GM23338 (cell line): ENCODE results near the gene USP16. TPM values are rescaled to one million over a fixed set of nuclear protein-coding genes. Genes with fewer than 3 reads are reported as not detected.

Experiments used
- ATAC-seq: fragments of 200-7000 bp; cut with Tn5 transposase; 3 replicates; pipeline ENCODE4 v1.9.1; 2020
- DNase-seq: peaks from one replicate; pipeline ENCODE4 v3.0.0-alpha.2; 2015; ENCODE audit warnings: low spot score
- H2AFZ ChIP-seq: fragments of 200-600 bp; sonication (generic); 2 replicates; pipeline ENCODE4 v1.8.0; 2016; ENCODE audit warnings: antibody characterized with exemption, mild to moderate bottlenecking, moderate library complexity
- H3F3A ChIP-seq: fragments of 200-600 bp; sonication (generic); replicated peaks from 2 replicates; pipeline ENCODE4 v1.8.0; 2017; ENCODE audit warnings: antibody characterized with exemption, mixed run types, low read depth
- H3K27ac ChIP-seq: fragments of 200-600 bp; sonication (generic); 2 replicates; pipeline ENCODE4 v1.6.1; 2016; ENCODE audit warnings: low read depth
- H3K27me3 ChIP-seq: fragments of 200-600 bp; sonication (generic); 2 replicates; pipeline ENCODE4 v1.8.0; 2016; ENCODE audit warnings: mild to moderate bottlenecking, mixed run types, moderate library complexity; ENCODE audit not compliant: insufficient read depth
- H3K36me3 ChIP-seq: fragments of 200-600 bp; sonication (generic); 2 replicates; pipeline ENCODE4 v1.8.0; 2016; ENCODE audit warnings: mild to moderate bottlenecking; ENCODE audit not compliant: insufficient read depth
- H3K4me1 ChIP-seq: fragments of 200-600 bp; sonication (generic); 2 replicates; pipeline ENCODE4 v1.8.0; 2016; ENCODE audit warnings: mild to moderate bottlenecking, moderate library complexity; ENCODE audit not compliant: insufficient read depth
- H3K4me2 ChIP-seq: fragments of 200-600 bp; sonication (generic); 2 replicates; pipeline ENCODE4 v1.7.1; 2017; ENCODE audit warnings: mixed run types
- H3K4me3 ChIP-seq: fragments of 200-600 bp; sonication (generic); 2 replicates; pipeline ENCODE4 v1.6.1; 2016; ENCODE audit warnings: mixed run types
- H3K79me2 ChIP-seq: fragments of 200-600 bp; sonication (generic); replicated peaks from 2 replicates; pipeline ENCODE4 v1.8.0; 2017; ENCODE audit warnings: mild to moderate bottlenecking; ENCODE audit not compliant: insufficient read depth
- H3K9me2 ChIP-seq: fragments of 200-600 bp; sonication (generic); 2 replicates; pipeline ENCODE4 v1.8.0; 2017; ENCODE audit not compliant: insufficient read depth
- H4K20me1 ChIP-seq: fragments of 200-600 bp; sonication (generic); replicated peaks from 2 replicates; pipeline ENCODE4 v1.8.0; 2017; ENCODE audit warnings: mild to moderate bottlenecking; ENCODE audit not compliant: insufficient read depth
- H3K27ac Mint-ChIP-seq: 2 replicates; pipeline ENCODE4 v1.8.0; 2020; ENCODE audit warnings: inconsistent platforms, mild to moderate bottlenecking, moderate library complexity, mixed read lengths
- H3K27me3 Mint-ChIP-seq: 3 replicates; pipeline ENCODE4 v1.8.0; 2022; ENCODE audit warnings: low read depth, mild to moderate bottlenecking, moderate library complexity, mixed read lengths, inconsistent platforms; ENCODE audit not compliant: insufficient read depth, poor library complexity
- H3K36me3 Mint-ChIP-seq: 3 replicates; pipeline ENCODE4 v1.8.0; 2021; ENCODE audit warnings: low read depth, mild to moderate bottlenecking, inconsistent platforms, moderate library complexity, mixed read lengths
- H3K4me1 Mint-ChIP-seq: 3 replicates; pipeline ENCODE4 v1.8.0; 2020; ENCODE audit warnings: mild to moderate bottlenecking, inconsistent platforms, mixed read lengths
- H3K4me3 Mint-ChIP-seq: 3 replicates; pipeline ENCODE4 v1.8.0; 2021; ENCODE audit warnings: moderate library complexity, mild to moderate bottlenecking, inconsistent platforms, mixed read lengths
- H3K9me3 Mint-ChIP-seq: 3 replicates; pipeline ENCODE4 v1.8.0; 2020; ENCODE audit warnings: moderate library complexity, mild to moderate bottlenecking, inconsistent platforms, mixed read lengths
- CREB1 ChIP-seq: fragments of 250-450 bp; sonication (Bioruptor Pico); IDR thresholded peaks from 2 replicates; pipeline ENCODE4 v1.5.0; 2020; ENCODE audit warnings: low read depth, mild to moderate bottlenecking, moderate library complexity
- CTCF ChIP-seq, 2 experiments: fragments of 200-600 bp in 1 of 2; sonication (generic) in 1 of 2; conservative IDR thresholded peaks; 2 replicates each; pipeline versions ENCODE4 v1.5.1 to v1.6.1; 2016 to 2017; ENCODE audit warnings: antibody characterized with exemption in 2 of 2, low read depth in 2 of 2, mild to moderate bottlenecking in 2 of 2, moderate library complexity in 1 of 2
- ETS1 ChIP-seq: IDR thresholded peaks from 2 replicates; pipeline ENCODE4 v1.6.1; 2016; ENCODE audit warnings: antibody characterized with exemption
- EZH2 ChIP-seq: fragments of 200-600 bp; sonication (generic); IDR thresholded peaks from one replicate; pipeline ENCODE4 v1.8.0; 2017; ENCODE audit warnings: antibody characterized with exemption, mild to moderate bottlenecking, low read depth; ENCODE audit not compliant: unreplicated experiment
- EZH2phosphoT487 ChIP-seq: fragments of 200-600 bp; sonication (generic); IDR thresholded peaks from one replicate; pipeline ENCODE4 v1.8.1; 2018; ENCODE audit warnings: antibody characterized with exemption; ENCODE audit not compliant: unreplicated experiment
- JUNB ChIP-seq: IDR thresholded peaks from one replicate; pipeline ENCODE4 v1.6.1; 2016; ENCODE audit warnings: antibody characterized with exemption; ENCODE audit not compliant: unreplicated experiment
- NANOG ChIP-seq: IDR thresholded peaks from 2 replicates; pipeline ENCODE4 v1.6.1; 2016; ENCODE audit warnings: antibody characterized with exemption, borderline replicate concordance
- POLR2AphosphoS5 ChIP-seq: IDR thresholded peaks from 2 replicates; pipeline ENCODE4 v1.6.1; 2016; ENCODE audit warnings: antibody characterized with exemption, low read depth
- REST ChIP-seq: IDR thresholded peaks from one replicate; pipeline ENCODE4 v1.6.1; 2018; ENCODE audit warnings: antibody characterized with exemption; ENCODE audit not compliant: unreplicated experiment
- STAT1 ChIP-seq: IDR thresholded peaks from one replicate; pipeline ENCODE4 v1.6.1; 2016; ENCODE audit warnings: antibody characterized with exemption; ENCODE audit not compliant: unreplicated experiment
- ZNF114 ChIP-seq: fragments of 250-450 bp; sonication (Bioruptor Pico); IDR thresholded peaks from 2 replicates; pipeline ENCODE4 v1.5.0; 2020; ENCODE audit warnings: mild to moderate bottlenecking, moderate library complexity
- ZNF331 ChIP-seq: fragments of 250-450 bp; sonication (Bioruptor Pico); IDR thresholded peaks from 2 replicates; pipeline ENCODE4 v1.5.0; 2020; ENCODE audit warnings: low read depth, mild to moderate bottlenecking, moderate library complexity
- ZNF462 ChIP-seq: fragments of 250-450 bp; sonication (Bioruptor Pico); IDR thresholded peaks from 2 replicates; pipeline ENCODE4 v1.5.0; 2020; ENCODE audit warnings: mild to moderate bottlenecking, moderate library complexity
- polyA plus RNA-seq: library from polyadenylated mRNA; unstranded; fragments of >200 nt; fragmentation: Nextera tagmentation; extraction: Ambion mirVana; gene quantifications from 2 replicates; pipeline ENCODE4 v1.2.1, GENCODE V29; 2016
- total RNA-seq: library from RNA; depleted of rRNA; stranded (reverse); fragments of >200 nt; shearing (Covaris generic); gene quantifications from 2 replicates; pipeline ENCODE4 v1.2.3, GENCODE V29; 2014

The USP16 gene
- total and polyA plus RNA-seq, 2 experiments from 2014 or later: 19.7 to 70.4 TPM

DNA sequence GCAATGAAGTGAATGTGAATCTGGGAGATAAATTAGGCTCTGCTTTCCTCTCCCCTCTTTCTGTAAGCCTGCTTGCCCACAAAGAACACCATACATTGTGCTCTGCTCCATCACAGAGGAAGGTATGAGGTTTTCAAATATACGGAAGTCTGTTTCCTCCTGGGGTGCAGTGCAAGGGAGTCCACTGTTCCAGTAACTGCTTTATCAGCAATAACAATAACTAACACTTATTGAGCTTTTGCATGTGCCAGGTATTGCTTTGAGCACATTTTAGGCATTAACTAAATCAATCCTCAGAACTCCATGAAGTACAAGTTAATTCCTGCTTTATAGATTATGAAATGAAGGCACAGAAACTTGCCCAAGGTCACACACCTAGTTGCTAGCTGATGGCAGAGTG is 41.8 kb upstream of the USP16 start:
- H2AFZ ChIP-seq: no peak overlapping the region
- no peak overlapping the region for H3K4me2 ChIP-seq
- Mint-ChIP-seq H3K9me3 (no peaks in the 10 kb centered on the region), H3K27ac (no peak overlapping the region), H3K36me3 (peaks cover 24% of the 10 kb centered on the region), H3K27me3 (no peaks in the 10 kb centered on the region), H3K4me1 (no peaks in the 10 kb centered on the region), H3K4me3 (no peak overlapping the region)
- H3K9me2 ChIP-seq: no peaks in the 10 kb centered on the region
- H3K4me3 ChIP-seq: no peak overlapping the region
- H3K79me2 ChIP-seq: peaks cover 9% of the 10 kb centered on the region
- H3K36me3 ChIP-seq: peaks cover 14% of the 10 kb centered on the region
- ATAC-seq (no peak), DNase-seq (no peak)
- H4K20me1 ChIP-seq: no peaks in the 10 kb centered on the region; the same call in 1 of the 2 replicates
- H3K27ac ChIP-seq: no peak overlapping the region
- H3F3A ChIP-seq: no peaks in the 10 kb centered on the region
- TF ChIP-seq ZNF462 (CRISPR knock-in tag) (no peak), EZH2phosphoT487 (no peak), ETS1 (no peak), NANOG (no peak), ZNF331 (CRISPR knock-in tag) (no peak), STAT1 (no peak), CREB1 (CRISPR knock-in tag) (no peak), CTCF (conservative IDR thresholded peaks at IDR 0.05; ENCODE audit: low read depth in 2 of 2) (no peak), EZH2 (no peak), POLR2AphosphoS5 (no peak), JUNB (no peak), REST (no peak), ZNF114 (CRISPR knock-in tag) (no peak)
- no peaks in the 10 kb centered on the region for H3K27me3 ChIP-seq
- H3K4me1 ChIP-seq: no peaks in the 10 kb centered on the region
